G401 (cell line): Measurements from ENCODE around the gene TCF12. TPM values are rescaled to one million over a fixed set of nuclear protein-coding genes. Genes with fewer than 3 reads are reported as not detected.
"Not testable (repeated sequence)": the region's sequence is repeated elsewhere in the genome, so short reads cannot be mapped to it uniquely, and the experiment has no call there.

Experiments used
- DNase-seq: peaks from one replicate; pipeline ENCODE4 v3.0.0-alpha.2; 2015; ENCODE audit warnings: low spot score
- in situ Hi-C: cut with HindIII; loops from 2 replicates; pipeline ENCODE4 v1.10.0; 2016; ENCODE audit warnings: low sequenced_read_pairs, mixed read lengths
- total RNA-seq: library from RNA; depleted of rRNA; stranded (reverse); fragments of >200 nt; shearing (Covaris generic); gene quantifications from 2 replicates; pipeline ENCODE4 v1.2.3, GENCODE V29; 2014

Gene TCF12
- total RNA-seq, 1 experiment from 2014 or later, result 55.3 TPM

DNA sequence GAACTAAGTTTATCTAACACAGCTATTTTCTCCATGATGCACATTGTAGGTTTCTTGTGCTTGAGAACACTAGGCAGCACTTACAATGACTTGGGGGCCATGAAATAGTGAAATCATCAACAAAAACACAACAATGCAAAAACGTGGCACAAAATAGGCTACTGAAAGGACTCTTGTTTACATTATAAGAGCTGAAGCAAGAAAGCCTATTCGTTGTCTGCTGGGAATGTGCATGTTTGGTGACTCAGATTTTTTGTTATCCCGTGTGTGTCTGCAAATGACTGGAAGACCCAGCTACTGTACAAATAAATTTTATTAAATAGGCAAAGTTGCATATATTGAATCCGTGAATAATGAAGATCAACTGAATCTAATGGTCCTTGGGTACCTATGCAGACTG, 85.0 kb downstream of the TCF12 start:
- DNase-seq, result no peak
- in situ Hi-C loops, result no loop called here

DNA sequence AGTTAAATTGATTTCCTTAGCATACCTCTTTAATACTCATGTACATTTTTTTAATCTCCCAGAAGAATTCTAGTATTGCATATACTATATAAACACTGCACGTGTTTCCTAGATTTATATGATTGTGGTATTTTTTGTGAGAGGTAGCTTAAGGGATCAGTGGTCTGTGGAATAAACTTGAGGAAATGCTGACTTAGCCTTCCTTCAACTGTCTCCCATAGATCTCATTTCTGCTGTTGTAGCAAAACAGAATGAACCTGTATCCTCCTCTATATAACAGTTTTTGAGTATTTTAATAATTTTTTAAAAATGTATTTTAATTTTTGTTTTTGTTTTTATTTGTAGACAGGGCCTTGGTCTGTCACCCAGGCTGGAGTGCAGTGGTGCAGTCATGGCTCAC, 86.8 kb downstream of the TCF12 start:
- DNase-seq, result no peak
- in situ Hi-C loops, result no loop called here

DNA sequence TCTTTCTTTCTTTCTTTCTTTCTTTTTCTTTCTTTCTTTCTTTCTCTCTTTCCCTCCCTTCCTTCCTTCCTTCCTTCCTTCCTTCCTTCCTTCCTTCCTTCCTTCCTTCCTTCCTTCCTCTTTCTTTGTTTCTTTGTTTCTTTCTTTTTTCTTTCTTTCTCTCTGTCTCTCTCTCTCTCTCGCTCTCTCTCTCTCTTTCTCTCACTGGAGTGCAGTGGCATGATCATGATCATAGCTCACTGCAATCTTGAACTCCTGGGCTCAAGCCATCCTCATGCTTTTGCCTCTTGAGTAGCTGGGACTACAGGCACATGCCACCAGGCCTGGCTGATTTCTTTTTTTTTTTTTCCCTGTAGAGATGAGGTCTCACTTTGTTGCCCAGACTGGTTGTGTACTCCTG, 89.4 kb downstream of the TCF12 start:
- in situ Hi-C loops, DNase-seq: not testable (repeated sequence)

DNA sequence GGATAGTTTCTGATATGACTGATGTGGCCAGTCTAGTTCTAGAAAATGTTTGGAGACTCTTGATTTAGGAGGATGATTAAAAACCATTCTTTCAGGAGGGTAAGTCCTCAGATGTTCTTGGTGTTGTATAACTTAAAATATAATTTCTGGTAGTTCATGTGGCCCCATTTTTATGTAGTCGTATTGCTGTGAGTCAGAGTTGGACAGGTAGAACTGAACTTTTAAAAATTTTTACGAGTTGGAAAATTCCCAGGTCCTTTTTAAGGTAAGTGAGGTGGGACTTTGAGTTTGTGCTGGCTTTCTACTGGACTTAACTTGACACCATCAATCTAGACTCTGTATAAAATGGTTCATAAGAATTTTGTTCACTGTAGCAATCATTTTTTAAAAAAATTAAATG, 92.3 kb downstream of the TCF12 start:
- DNase-seq, result no peak
- in situ Hi-C loops, result no loop called here

DNA sequence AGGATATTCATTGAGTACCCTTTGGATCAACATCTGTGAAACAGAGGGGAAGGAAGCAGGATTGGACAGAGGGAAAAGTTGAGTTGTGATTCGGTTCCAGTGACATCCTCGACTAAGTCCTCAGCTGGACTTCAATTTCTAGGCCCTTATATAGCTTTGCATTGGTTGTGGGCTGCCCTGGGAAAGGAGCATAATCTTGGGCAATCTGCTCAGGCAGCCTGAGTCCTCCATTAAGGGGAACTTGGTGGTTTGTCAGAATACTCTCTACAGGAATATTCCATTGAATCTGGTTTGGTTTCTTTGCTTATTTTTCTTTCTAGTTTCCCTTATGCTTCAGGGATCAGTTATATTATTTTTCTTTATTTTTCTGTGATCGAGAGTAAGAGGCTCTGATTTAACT, 94.1 kb downstream of the TCF12 start:
- DNase-seq, result no peak
- in situ Hi-C loops, result no loop called here

DNA sequence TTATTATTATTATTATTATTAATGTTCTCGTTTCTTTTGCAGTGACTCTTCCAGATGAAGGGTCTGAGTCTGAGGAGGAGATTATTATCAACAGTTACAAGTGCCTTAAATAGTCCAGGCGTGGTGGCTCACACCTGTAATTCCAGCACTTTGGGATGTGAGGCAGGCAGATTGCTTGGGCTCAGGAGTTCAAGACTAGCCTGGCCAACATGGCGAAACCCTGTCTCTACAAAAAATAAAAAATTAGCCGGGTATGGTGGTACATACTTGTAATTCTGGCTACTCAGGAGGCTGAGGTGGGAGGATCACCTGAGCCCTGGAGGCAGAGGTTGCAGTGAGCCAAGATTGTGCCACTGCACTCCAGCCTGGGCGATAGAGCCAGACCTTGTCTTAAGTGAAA, 96.5 kb downstream of the TCF12 start:
- in situ Hi-C loops, DNase-seq: not testable (repeated sequence)

DNA sequence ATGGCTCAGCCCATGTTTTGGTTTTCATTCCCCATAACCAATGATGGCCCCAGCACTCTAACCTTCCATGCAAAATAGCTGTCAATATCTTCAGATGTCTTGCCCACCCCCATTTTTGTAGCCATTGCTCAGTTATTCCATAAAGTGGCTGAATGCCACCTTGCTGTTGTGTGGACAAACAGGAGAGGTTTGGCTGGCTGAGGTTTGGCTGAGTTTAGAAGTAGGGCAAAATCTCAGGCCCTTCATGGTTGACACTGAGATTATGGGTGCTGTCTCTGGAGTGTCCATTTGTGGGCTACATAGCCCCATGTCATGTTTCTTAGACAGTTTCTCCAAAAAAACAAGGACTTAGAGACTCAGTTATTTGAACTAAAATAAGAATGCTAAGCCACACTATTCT, 96.9 kb downstream of the TCF12 start:
- in situ Hi-C loops, result no loop called here
- DNase-seq, result no peak

DNA sequence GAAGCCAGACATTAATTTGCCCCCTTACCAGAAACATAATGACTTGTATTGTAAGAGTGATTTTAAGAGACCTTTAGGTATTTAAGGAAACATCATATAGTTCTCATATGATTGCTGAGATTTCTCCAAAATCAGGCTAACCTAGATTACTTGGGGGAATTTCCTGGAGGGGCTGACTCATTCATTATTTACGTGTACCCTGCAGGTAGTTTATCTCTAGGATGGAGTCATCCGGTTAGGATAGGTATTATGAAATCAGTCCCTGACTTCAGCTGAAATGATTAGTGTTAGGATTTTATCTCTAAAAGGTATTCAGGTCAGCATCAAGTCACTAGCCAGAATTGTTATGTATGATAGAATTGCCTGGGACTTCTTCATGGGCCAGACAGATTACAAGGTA, 97.5 kb downstream of the TCF12 start:
- no peak for DNase-seq
- in situ Hi-C loops, result no loop called here

DNA sequence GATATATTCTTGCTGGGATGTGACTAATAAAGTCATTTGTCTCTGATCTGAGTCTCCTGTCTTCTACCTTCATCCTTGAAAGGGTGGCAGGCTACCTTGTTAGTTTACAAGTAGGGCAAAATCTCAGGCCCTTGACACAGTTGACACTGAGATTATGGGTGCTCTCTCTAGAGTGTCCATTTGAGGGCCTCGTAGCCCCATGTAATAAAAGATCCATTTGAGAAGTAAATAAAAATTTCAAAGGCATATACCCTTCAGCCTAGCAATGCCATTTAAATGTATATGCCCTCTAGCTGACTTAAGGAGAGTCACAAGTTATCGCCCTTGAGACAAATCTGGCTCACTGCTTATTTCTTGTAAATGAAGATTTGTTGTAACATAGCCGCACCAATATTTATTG, 98.6 kb downstream of the TCF12 start:
- DNase-seq, result no peak
- in situ Hi-C loops, result no loop called here

DNA sequence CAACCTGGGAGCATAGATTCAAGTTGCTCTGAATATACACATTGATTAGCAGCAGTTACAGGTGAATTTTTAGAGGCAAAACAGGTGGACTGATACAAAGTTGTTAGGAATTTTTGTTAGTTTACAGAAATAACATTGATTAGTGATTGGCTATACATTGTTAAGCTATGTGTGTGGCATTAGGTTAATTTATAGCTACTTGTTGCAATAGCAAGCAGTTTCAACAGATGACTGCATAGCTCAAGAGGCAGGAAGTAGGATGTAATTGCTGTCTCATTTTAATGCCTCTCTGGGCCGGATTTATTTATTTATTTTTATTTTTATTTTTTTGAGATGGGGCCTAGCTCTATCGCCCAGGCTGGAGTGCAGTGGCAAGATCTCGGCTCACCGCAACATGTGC, 99.7 kb downstream of the TCF12 start:
- DNase-seq, result no peak
- in situ Hi-C loops, result no loop called here

DNA sequence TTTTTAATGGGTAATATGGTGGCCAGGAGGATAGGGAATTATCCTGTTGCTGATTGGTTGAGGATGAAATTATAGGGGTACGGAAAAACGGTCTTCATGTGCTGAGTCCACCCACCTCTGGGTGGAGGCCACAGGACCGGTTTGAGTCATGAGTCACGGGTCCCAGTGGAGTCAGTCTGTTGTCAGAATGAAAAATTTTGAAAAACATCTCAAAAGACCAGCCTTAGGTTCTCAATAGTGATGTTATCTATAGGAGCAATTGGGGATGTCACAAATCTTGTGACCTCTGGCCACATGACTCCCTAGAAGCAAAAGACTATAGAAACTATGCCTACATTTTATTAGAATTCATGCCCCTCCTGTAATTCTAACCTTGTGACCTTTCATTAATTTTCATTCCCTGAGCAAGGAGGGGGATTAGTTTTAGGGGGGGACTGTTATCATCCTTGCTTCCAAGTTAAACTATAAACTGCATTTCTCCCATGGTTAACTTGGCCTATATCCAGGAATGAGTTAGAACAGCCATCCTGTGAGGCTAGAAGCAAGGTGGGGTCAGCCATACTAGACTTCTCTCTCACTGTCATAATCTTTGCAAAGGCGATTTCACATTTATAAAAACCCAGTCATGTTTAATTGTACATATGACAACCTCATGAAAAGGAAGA, 101.2 kb downstream of the TCF12 start:
- in situ Hi-C loops, result no loop called here
- no peak for DNase-seq

DNA sequence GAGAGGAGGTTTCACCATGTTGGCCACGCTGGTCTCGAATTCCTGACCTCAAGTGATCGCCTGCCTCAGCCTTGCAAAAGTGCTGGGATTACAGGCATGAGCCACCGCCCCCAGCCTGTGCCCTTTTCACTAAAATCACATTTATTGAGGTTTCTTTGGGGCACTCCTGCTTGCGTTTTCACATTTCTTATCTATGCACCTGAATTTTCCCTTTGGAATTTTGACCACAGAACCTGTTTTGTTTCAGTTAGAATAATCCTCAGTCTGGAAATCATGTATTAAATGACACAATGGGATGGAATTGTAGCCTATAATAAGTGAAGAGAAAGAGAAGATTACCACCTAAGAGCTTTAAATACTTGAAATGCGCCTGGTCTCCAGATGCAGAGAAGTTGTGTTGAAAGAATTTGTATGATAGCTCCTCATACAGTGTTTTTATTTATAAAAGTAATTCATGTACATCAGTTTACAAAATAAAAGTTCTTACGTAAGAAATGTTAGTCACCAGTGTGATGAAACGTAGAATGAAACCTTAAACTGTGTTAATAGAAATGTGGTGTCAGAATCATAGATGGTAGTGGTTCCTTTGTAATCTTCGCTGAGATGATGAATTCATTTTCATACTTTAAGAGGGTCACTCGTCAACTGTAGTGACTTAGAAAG, 107.0 kb downstream of the TCF12 start:
- in situ Hi-C loops, result no loop called here

DNA sequence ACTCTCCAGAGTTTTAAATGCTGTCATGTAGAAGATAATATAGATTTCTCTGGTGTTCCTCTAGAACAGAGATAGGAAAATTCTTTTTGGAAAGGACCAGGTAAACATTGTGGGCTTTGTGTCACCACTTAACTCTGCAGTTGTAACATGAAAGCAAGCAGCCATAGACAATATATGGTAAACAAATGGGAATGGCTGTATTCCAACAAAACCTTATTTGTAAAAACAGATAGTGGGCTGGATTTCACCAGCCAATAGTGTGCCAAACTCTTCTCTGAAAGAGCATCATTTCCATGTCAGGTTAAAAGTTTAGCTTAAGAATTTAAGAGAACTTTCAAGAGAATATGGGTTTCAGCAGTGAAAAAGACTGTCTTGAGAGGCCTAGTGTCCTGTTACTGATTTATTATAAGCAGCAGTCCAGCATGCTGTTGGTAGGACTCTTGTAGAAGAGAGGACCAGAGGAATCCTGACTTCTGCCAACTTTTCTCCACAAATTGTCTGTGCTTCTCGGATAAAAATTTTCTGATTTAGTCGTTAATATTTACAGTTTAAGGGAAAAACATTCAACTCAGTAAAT, 107.7 kb downstream of the TCF12 start:
- in situ Hi-C loops, result no loop called here
- no peak for DNase-seq

More for the DNA sequence above, 107.0 kb downstream of the TCF12 start:
- no peak for DNase-seq

DNA sequence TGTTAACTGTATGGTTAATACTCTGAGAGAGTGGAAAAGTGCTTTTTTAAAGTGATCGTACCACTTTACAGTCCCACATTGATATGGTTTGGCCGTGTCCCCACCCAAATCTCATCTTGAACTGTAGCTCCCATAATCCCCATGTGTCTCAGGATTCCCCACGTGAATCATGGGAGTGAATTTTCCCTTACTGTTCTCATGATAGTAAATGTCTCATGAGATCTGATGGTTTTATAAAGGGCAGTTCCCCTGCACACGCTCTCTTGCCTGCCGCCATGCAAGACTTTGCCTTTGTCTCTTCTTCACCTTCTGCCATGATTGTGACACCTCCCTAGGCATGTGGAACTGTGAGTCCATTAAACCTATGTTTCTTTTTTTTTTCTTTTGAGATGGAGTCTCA, 109.2 kb downstream of the TCF12 start:
- in situ Hi-C loops, result no loop called here
- DNase-seq, result no peak

DNA sequence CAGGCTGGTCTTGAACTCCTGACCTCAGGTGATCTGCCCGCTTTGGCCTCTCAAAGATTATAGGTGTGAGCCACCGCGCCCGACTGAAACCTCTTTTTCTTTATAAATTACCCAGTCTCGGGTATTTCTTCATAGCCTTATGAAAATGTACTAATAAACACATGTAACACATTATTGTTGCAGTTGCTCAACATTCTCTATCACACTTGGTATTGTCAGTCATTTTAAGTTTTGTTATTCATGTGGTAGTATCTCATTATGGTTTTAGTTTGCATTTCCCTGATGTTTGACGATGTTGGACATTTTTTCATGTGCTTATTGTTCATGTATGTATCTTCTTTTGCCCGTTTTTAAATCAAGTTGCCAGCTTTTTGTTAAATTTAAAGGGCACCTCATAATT, 109.7 kb downstream of the TCF12 start:
- in situ Hi-C loops, result no loop called here
- DNase-seq, result no peak

DNA sequence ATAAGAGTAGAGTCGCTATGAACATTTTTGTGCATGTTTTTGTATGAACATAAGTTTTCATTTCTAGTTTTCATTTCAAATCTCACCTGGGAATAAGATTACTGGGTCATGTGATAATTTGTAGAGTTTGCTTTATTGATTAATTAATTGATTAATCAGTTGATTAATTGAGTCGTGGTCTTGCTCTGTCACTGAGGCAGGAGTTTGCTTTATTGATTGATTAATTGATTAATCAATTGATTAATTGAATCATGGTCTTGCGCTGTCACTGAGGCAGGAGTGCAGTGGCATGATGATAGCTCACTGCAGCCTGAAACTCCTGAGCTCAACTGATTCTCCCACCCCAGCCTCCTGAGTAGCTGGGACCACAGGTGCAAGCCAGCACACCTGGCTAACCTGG, 111.6 kb downstream of the TCF12 start:
- in situ Hi-C loops, result no loop called here
- no peak for DNase-seq

DNA sequence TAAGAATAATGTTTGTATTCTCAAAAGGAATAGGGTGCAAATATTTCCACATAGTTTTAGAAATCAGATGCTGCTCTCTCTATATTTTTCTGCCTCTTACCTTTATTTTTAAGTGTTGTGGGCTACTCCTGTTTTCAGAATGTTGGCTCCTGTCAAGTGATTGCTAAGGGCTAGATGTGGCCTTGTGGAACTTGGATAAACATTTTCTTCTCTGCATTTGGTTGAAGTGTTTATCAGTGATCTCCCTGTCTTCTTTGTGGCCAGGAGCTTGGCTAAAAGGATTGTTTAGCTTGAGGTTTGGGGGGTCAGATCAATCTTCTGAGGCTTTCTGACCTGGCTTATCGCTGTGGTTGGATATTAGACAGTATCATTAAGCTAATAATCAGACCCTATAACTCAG, 112.6 kb downstream of the TCF12 start:
- in situ Hi-C loops, result no loop called here
- no peak for DNase-seq

DNA sequence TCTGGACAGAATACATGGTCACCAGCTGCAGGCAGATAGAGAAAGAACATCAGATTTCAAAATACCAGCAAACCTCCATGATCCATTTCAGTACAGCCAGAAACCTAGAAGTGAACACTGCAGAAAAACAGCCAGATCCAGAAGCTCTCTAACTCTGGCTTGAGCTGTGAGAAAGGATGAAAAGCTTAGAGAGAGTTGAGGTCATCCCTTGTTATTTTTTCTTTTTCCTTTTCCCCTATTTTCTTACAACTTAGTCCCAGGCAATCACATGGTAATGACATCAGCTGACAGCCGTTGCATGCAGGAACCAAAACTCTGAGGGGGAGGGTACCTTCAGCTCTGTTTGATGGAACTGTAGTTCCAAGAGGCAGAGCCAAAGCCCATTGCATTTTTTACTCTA, 113.2 kb downstream of the TCF12 start:
- in situ Hi-C loops, result no loop called here

DNA sequence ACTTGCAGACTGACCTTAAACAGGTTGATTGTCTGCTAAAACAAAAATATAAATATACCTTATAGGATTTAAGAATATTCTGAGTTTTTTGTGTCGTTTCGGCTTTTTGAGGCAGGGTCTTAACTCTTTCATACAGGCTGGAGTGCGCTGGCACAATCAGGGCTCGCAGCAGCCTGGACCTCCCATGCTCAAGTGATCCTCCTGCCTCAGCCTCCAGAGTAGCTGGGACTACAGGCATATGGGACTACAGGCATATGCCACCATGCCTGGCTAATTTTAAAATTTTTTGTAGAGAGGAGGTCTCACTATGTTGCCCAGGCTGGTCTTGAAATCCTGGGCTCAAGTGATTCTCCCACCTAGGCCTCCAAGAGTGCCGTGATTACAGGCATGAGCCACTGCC, 113.9 kb downstream of the TCF12 start:
- in situ Hi-C loops, result no loop called here
- no peak for DNase-seq

More for the DNA sequence above, 113.2 kb downstream of the TCF12 start:
- DNase-seq, result no peak

DNA sequence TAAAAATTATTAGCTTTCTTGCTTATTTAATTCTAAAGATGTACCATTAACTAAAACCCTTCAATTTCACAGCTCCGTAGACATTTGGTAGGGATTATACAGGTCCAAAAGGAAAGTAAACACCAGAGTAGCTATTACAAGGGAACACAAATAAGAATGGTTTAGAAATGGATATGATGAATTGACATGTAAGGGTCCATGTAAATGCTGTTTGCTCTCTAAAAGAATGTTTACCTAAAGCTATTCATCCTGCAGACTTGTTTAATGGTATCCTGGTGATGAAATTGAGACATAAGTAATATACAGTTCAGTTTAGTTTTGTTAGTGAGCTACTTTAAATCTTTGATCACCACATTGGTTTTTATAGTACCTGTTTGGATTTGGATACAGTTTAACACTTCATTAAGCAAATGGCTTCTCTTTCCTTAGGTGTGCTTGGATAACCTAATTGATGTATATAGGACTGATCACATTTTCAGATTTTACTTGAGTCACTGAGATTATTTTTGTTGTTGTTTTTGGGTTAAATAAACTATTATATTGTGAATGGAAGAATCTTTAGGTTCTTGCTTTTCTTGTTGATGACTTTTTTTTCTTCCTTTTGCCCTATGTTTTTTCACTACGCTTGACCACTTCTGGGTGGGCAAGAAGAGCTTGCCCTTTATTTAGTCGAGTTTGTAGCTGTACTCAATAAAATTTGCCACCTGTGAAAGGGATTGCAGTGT, 115.4 kb downstream of the TCF12 start:
- DNase-seq, result no peak

More for the DNA sequence above, 115.4 kb downstream of the TCF12 start:
- in situ Hi-C loops, result no loop called here
